Loucy (cell line): ENCODE data around the gene HIC1.

ENCODE experiments used
- H2AFZ ChIP-seq: fragments of 200-600 bp; sonication (generic); 2 replicates; pipeline ENCODE4 v1.6.0; 2016; ENCODE audit warnings: antibody characterized with exemption, mild to moderate bottlenecking, low read length, moderate library complexity
- H3F3A ChIP-seq: fragments of 200-600 bp; 2 replicates; pipeline ENCODE4 v1.6.0; 2016; ENCODE audit warnings: antibody characterized with exemption, low read depth, mild to moderate bottlenecking
- H3K27me3 ChIP-seq: fragments of 200-600 bp; sonication (generic); 2 replicates; pipeline ENCODE4 v1.6.1; 2014; ENCODE audit warnings: low read length, mild to moderate bottlenecking; ENCODE audit not compliant: insufficient read depth, poor library complexity, severe bottlenecking
- H3K36me3 ChIP-seq: fragments of 200-600 bp; sonication (generic); 2 replicates; pipeline ENCODE4 v1.6.1; 2016; ENCODE audit warnings: low read length; ENCODE audit not compliant: insufficient read depth
- H3K4me1 ChIP-seq: fragments of 200-600 bp; sonication (generic); 2 replicates; pipeline ENCODE4 v1.5.1; 2014; ENCODE audit warnings: low read length, mild to moderate bottlenecking; ENCODE audit not compliant: insufficient read depth, poor library complexity, severe bottlenecking
- H3K4me2 ChIP-seq: fragments of 200-600 bp; sonication (generic); 2 replicates; pipeline ENCODE4 v1.6.0; 2014; ENCODE audit warnings: antibody characterized with exemption, low read length, low read depth, mild to moderate bottlenecking; ENCODE audit not compliant: poor library complexity, severe bottlenecking
- H3K4me3 ChIP-seq: fragments of 200-600 bp; sonication (generic); 2 replicates; pipeline ENCODE4 v1.5.1; 2014; ENCODE audit warnings: low read length, mild to moderate bottlenecking, mixed read lengths; ENCODE audit not compliant: poor library complexity, severe bottlenecking
- H3K79me2 ChIP-seq: fragments of 200-600 bp; sonication (generic); 2 replicates; pipeline ENCODE4 v1.6.1; 2014; ENCODE audit warnings: low read length; ENCODE audit not compliant: insufficient read depth
- H3K9ac ChIP-seq: fragments of 200-600 bp; sonication (generic); 2 replicates; pipeline ENCODE4 v1.6.0; 2014; ENCODE audit warnings: mild to moderate bottlenecking, low read depth, low read length, moderate library complexity; ENCODE audit not compliant: poor library complexity, severe bottlenecking
- H3K9me2 ChIP-seq: fragments of 200-600 bp; sonication (generic); replicated peaks from 2 replicates; pipeline ENCODE4 v1.6.1; 2016; ENCODE audit warnings: low read depth, low read length, mixed read lengths
- H3K9me3 ChIP-seq: fragments of 200-600 bp; sonication (generic); 2 replicates; pipeline ENCODE4 v1.6.1; 2014; ENCODE audit warnings: mild to moderate bottlenecking, antibody characterized with exemption, low read length, low read depth; ENCODE audit not compliant: insufficient read depth
- H4K20me1 ChIP-seq: fragments of 200-600 bp; sonication (generic); 2 replicates; pipeline ENCODE4 v1.6.0; 2014; ENCODE audit warnings: antibody characterized with exemption, low read length, mild to moderate bottlenecking; ENCODE audit not compliant: insufficient read depth, poor library complexity, severe bottlenecking
- EZH2phosphoT487 ChIP-seq: fragments of 200-600 bp; IDR thresholded peaks from 2 replicates; pipeline ENCODE4 v1.6.1; 2018; ENCODE audit warnings: antibody characterized with exemption, mild to moderate bottlenecking, moderate library complexity, borderline replicate concordance
- TF ChIP-seq, protein P1 (sequence below): fragments of 200-600 bp; sonication (generic); conservative IDR thresholded peaks from 2 replicates; pipeline ENCODE4 v1.5.1; 2014; ENCODE audit warnings: mild to moderate bottlenecking, antibody characterized with exemption, low read length

Gene HIC1

DNA sequence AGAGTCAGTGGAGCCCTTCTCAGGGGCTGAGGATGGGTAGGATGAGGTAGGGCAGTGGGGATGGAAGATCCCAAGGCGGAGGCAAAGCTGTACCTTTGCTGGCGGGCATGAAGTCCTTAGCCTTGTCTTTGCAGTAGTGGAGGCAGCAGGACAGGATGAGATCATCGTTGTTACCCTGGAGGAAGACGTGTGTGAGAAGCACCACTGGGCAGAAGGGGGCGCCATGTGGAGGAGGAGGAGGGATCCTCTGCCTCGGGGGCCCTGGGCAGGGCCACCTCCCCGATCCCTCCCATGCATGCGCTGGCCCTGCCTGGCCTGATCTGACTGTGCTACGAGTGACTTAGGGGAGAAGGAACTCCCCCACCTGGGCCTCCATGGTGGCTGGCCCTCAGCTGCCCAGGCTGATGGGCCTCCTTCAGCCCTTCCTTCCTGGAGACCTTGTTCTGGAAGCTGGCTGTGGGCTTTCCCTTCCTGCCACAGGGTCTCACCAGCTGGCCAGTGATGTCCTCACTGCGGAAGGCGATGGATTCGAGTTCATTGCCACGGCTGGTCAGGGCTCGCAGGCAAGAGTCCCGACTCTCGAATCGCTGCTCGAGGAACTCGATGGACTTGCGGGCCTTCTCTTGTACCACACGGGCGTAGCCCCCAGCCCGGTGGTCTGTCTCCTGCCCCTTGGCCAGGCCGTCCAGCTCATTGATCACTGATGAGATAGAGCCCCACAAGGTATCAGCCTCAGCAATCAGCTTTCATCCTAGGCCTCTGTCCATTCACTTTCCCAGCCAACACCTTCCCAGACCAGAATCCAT is 10.3 kb downstream of the HIC1 start:
- H3K27me3 ChIP-seq: no peaks in the 10 kb centered on the region
- TF ChIP-seq EZH2phosphoT487: no peak
- TF ChIP-seq, protein P1, sequence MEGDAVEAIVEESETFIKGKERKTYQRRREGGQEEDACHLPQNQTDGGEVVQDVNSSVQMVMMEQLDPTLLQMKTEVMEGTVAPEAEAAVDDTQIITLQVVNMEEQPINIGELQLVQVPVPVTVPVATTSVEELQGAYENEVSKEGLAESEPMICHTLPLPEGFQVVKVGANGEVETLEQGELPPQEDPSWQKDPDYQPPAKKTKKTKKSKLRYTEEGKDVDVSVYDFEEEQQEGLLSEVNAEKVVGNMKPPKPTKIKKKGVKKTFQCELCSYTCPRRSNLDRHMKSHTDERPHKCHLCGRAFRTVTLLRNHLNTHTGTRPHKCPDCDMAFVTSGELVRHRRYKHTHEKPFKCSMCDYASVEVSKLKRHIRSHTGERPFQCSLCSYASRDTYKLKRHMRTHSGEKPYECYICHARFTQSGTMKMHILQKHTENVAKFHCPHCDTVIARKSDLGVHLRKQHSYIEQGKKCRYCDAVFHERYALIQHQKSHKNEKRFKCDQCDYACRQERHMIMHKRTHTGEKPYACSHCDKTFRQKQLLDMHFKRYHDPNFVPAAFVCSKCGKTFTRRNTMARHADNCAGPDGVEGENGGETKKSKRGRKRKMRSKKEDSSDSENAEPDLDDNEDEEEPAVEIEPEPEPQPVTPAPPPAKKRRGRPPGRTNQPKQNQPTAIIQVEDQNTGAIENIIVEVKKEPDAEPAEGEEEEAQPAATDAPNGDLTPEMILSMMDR: peak; percentile 67
- peaks cover 92% of the 10 kb centered on the region; the same call in 1 of the 2 replicates for H3K36me3 ChIP-seq
- H3K4me3 ChIP-seq: no peak overlapping the region
- no peaks in the 10 kb centered on the region for H4K20me1 ChIP-seq
- H3K4me2 ChIP-seq: no peak overlapping the region
- no peak overlapping the region for H3K9ac ChIP-seq
- H2AFZ ChIP-seq: no peak overlapping the region
- H3K9me2 ChIP-seq: no peaks in the 10 kb centered on the region
- no peaks in the 10 kb centered on the region for H3K9me3 ChIP-seq
- H3K79me2 ChIP-seq: no peaks in the 10 kb centered on the region
- H3K4me1 ChIP-seq: no peaks in the 10 kb centered on the region
- H3F3A ChIP-seq: no peaks in the 10 kb centered on the region

DNA sequence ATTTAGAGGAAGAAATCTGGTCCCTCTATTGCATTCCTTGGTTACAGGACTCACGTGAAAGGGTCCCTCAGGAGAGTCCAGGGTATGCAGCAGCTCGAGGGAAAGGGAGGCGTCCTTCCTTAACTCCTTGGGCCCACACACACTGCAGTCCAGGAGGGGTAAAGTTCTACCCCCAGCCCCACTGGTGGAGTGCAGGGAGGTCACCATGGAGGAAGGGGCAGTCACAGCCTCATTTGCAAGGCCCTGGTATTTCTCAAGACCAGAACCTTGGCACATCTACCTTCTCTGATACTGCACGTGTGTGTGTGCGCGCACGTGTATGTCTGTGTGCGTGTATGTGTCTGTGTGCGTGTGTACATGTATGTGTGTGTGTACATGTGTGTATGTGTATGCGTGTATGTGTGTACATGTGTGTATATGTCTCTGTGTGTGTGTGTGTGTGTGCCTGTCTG is 11.1 kb downstream of the HIC1 start:
- Histone ChIP-seq H3K36me3 (peaks cover 92% of the 10 kb centered on the region; the same call in 1 of the 2 replicates), H3K4me2 (no peak overlapping the region), H4K20me1 (no peaks in the 10 kb centered on the region), H2AFZ (no peak overlapping the region), H3K4me3 (no peak overlapping the region), H3K4me1 (no peaks in the 10 kb centered on the region), H3K9ac (no peak overlapping the region), H3K9me2 (no peaks in the 10 kb centered on the region), H3K9me3 (no peaks in the 10 kb centered on the region), H3K27me3 (no peaks in the 10 kb centered on the region), H3K79me2 (no peaks in the 10 kb centered on the region), H3F3A (no peaks in the 10 kb centered on the region)
- TF ChIP-seq, protein P1: no peak
- no peak for TF ChIP-seq EZH2phosphoT487

DNA sequence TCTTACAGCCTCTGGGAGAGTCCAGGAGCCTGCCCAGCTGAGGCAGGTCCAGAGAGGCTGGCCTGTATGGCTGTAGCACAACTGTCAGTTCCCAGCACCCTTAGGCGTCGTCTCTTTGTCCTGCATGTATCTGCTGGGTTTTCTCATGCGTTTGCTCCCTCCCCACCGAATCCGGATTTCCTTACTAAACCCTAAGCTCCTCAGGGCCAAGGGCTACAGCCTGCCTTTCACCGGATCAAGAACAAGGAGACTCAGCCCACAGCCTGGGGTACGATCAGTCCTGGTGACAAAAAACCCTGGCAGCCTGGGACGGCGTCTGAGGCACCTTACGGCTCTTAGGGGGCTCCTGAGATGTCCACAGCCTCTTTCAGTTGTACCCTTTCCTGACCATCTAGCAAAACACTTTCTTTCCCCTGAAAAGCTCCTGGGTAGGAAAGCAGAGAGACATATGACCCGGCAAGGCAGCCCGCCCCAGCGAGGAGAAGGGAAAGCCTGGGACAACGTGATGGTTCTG is 12.2 kb downstream of the HIC1 start:
- no peak overlapping the region for H3K9ac ChIP-seq
- no peaks in the 10 kb centered on the region for H4K20me1 ChIP-seq
- H3K9me2 ChIP-seq: no peaks in the 10 kb centered on the region
- peaks cover 92% of the 10 kb centered on the region; the same call in 1 of the 2 replicates for H3K36me3 ChIP-seq
- H3K4me1 ChIP-seq: no peaks in the 10 kb centered on the region
- H3K9me3 ChIP-seq: no peaks in the 10 kb centered on the region
- no peaks in the 10 kb centered on the region for H3K27me3 ChIP-seq
- no peaks in the 10 kb centered on the region for H3F3A ChIP-seq
- no peak for TF ChIP-seq EZH2phosphoT487
- no peaks in the 10 kb centered on the region for H3K79me2 ChIP-seq
- no peak overlapping the region for H3K4me3 ChIP-seq
- H2AFZ ChIP-seq: no peak overlapping the region
- no peak overlapping the region for H3K4me2 ChIP-seq
